Measurements from ENCODE around the gene VAMP2. TPM values are rescaled to one million over a fixed set of nuclear protein-coding genes. Genes with fewer than 3 reads are reported as not detected.

Gene VAMP2
- total and polyA plus RNA-seq, 2 donors, result 7.4 to 73.9 TPM

DNA sequence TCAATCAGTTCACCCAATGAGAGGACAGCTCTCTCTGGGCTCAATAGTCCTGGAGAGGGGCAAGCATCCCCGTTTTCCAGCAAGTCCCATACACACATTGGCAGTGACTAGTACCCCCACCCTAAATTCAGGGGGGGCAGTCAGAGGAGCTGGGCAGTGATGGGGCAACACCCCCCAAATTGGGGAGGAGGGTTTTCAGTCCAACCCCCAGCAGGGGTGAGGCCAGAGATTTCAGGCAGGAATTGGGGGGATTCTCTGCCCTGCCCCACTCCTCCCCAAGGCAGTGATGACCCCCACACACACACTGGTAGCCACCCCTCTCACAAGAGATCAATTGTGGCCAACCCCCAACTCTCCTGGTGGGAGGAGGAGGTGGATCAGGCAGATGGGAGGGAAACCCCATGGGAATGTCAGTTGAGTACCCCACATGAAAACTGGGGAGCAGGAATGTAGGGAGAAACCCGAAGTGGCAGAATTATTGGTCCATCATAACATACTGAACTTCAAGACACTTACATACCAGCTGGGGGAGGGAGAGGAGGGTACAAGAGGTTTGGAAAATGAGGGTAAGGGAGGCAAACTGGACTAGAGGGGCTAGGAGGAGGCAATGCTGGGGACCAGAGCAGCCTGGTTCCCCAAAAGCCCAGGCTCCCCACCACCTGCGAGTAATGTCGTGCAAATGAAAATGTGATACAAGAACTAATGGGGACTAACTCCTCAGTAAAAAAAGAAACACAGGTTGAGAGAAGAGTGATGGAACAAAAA is 3.1 kb downstream of the VAMP2 start:
- WGBS, result 95% methylated on average over 4 of the region's 4 CpGs
- H3K4me1 ChIP-seq (ENCODE audit: control insufficient read depth in 2 of 2, insufficient read depth in 2 of 2, low read length in 2 of 2), result peaks cover 50 to 81% of the 10 kb centered on the region in 2 donors
- no peak for DNase-seq (ENCODE audit: low read depth in 6 of 9, low spot score in 9 of 9)
- H3K9me3 ChIP-seq (ENCODE audit: control insufficient read depth in 2 of 2, insufficient read depth in 1 of 2, low read length in 1 of 2), result peaks cover 0 to 6% of the 10 kb centered on the region in 2 donors
- no peaks in the 10 kb centered on the region for H3K27me3 ChIP-seq (ENCODE audit: control insufficient read depth in 2 of 2, insufficient read depth in 1 of 2, low read length in 1 of 2)
- no peak overlapping the region for H3K4me3 ChIP-seq (ENCODE audit: low read length in 2 of 2)
- peaks cover 26 to 31% of the 10 kb centered on the region in 2 donors for H3K36me3 ChIP-seq (ENCODE audit: control insufficient read depth in 2 of 2, insufficient read depth in 2 of 2, low read length in 1 of 2)
- peak overlapping the region in 1 of 2 donors; percentile 55 for H3K27ac ChIP-seq (ENCODE audit: low read depth in 1 of 2, low read length in 1 of 2)

DNA sequence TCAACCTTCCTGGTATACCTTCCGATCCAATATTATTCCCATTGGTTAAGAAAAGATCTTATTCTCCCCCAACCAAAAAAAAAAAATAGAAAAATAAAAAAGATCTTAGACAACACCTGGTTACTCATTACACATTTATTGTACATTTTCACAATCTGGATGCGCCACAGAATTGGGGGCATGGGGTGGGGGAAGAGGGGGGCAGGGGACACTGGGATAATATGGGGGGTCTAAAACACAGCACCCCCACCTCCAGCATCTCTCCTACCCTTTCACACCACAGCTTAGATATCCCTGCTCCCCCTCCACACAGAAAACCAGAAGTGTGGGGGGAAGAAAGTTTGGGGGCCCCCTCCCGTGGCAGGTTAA is 3.7 kb downstream of the VAMP2 start:
- H3K9me3 ChIP-seq (ENCODE audit: control insufficient read depth in 2 of 2, insufficient read depth in 1 of 2, low read length in 1 of 2), result peaks cover 0 to 3% of the 10 kb centered on the region in 2 donors
- peaks cover 26 to 31% of the 10 kb centered on the region in 2 donors for H3K36me3 ChIP-seq (ENCODE audit: control insufficient read depth in 2 of 2, insufficient read depth in 2 of 2, low read length in 1 of 2)
- no peak for DNase-seq (ENCODE audit: low read depth in 6 of 9, low spot score in 9 of 9)
- peaks cover 50 to 81% of the 10 kb centered on the region in 2 donors for H3K4me1 ChIP-seq (ENCODE audit: control insufficient read depth in 2 of 2, insufficient read depth in 2 of 2, low read length in 2 of 2)
- H3K4me3 ChIP-seq (ENCODE audit: low read length in 2 of 2), result no peak overlapping the region
- peak overlapping the region; percentile 34 to 87 for H3K27ac ChIP-seq (ENCODE audit: low read depth in 1 of 2, low read length in 1 of 2)
- 73% methylated on average over 3 of the region's 3 CpGs for WGBS
- no peaks in the 10 kb centered on the region for H3K27me3 ChIP-seq (ENCODE audit: control insufficient read depth in 2 of 2, insufficient read depth in 1 of 2, low read length in 1 of 2)

DNA sequence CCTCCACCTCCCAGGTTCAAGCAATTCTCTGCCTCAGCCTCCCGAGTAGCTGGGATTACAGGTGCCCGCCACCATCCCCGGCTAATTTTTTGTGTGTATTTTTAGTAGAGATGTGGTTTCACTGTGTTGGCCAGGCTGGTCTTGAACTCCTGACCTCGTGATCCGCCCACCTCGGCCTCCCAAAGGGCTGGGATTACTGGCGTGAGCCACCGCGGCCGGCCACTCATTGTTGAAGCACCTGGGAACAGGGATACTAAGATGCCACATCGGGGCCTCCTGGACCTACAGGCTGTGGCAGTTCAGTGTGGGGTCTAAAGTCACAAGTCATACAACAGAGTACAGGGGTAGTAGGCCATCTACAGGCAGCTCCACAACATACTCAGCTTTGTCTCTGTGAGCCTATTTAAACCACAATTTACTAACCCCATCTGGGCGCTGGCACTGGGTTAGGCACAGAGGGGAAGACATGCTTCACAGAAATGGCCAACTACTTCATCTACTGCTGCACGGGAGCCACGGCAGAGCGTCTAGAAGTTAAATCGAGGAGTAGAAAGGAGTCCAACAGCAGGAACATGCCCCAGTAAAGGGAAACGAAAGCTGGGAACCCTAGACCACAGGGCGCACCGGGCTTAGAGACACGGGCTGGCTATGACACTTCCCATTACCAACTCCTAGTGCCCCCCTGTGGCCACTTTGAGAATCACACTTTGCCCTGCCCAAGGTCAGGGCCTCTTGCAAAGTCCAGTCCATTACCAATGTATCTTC is 4.3 kb downstream of the VAMP2 start:
- peaks cover 46 to 81% of the 10 kb centered on the region in 2 donors for H3K4me1 ChIP-seq (ENCODE audit: control insufficient read depth in 2 of 2, insufficient read depth in 2 of 2, low read length in 2 of 2)
- peaks cover 26 to 31% of the 10 kb centered on the region in 2 donors for H3K36me3 ChIP-seq (ENCODE audit: control insufficient read depth in 2 of 2, insufficient read depth in 2 of 2, low read length in 1 of 2)
- WGBS, result 60% methylated on average over 20 of the region's 20 CpGs
- peak overlapping the region; percentile 73 to 87 for H3K27ac ChIP-seq (ENCODE audit: low read depth in 1 of 2, low read length in 1 of 2)
- no peaks in the 10 kb centered on the region for H3K27me3 ChIP-seq (ENCODE audit: control insufficient read depth in 2 of 2, insufficient read depth in 1 of 2, low read length in 1 of 2)
- peaks cover 0 to under 1% of the 10 kb centered on the region in 2 donors for H3K9me3 ChIP-seq (ENCODE audit: control insufficient read depth in 2 of 2, insufficient read depth in 1 of 2, low read length in 1 of 2)
- peak in 5 of 9 donors; percentile 67 to 89 (median 81) for DNase-seq (ENCODE audit: low read depth in 6 of 9, low spot score in 9 of 9)
- H3K4me3 ChIP-seq (ENCODE audit: low read length in 2 of 2), result no peak overlapping the region

DNA sequence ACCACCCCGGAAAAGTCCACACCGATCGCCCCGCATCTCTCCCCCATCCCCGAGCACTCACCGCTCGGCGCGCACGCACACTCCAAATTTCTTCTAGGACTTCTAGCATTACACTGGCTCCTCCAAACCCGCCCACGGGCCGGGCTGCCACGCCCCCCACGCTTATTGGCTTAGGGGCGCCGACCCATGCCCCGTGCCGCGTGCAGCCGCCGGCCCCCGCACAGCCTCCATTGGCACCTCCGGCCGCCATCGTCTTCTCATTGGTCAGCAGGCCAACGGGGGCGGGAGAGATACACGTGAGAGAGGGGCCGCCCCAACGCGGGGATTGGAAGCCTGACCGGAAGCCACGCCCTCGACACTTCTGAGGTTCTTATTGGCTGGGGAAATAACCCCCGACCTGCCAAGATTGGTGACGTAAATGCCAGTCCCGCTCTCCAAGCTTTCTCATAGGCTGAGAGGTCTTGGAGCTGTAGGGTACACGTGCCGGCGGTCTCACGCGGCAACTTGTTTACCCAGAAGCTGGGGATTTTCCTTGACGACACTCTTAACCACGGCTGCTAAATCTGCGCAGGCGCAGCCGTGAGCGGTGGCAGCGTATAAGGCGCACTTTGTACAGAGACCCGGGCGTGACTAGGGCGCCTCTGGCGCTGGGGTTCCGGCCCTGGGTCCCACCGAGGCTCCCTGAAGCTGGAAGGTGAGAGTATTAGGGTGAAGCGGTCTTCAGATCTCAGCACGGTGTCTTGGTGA is 6.3 kb downstream of the VAMP2 start:
- Histone ChIP-seq H3K9me3 (ENCODE audit: control insufficient read depth in 2 of 2, insufficient read depth in 1 of 2, low read length in 1 of 2) (no peaks in the 10 kb centered on the region), H3K27me3 (ENCODE audit: control insufficient read depth in 2 of 2, insufficient read depth in 1 of 2, low read length in 1 of 2) (no peaks in the 10 kb centered on the region), H3K4me1 (ENCODE audit: control insufficient read depth in 2 of 2, insufficient read depth in 2 of 2, low read length in 2 of 2) (peaks cover 40 to 89% of the 10 kb centered on the region in 2 donors), H3K27ac (ENCODE audit: low read depth in 1 of 2, low read length in 1 of 2) (peak overlapping the region; percentile 94 to 99), H3K36me3 (ENCODE audit: control insufficient read depth in 2 of 2, insufficient read depth in 2 of 2, low read length in 1 of 2) (peaks cover 22 to 27% of the 10 kb centered on the region in 2 donors), H3K4me3 (ENCODE audit: low read length in 2 of 2) (peak overlapping the region; percentile 53)
- WGBS, result under 1% methylated on average over 59 of the region's 59 CpGs
- peak; percentile 97 to 100 (median 100) for DNase-seq (ENCODE audit: low read depth in 6 of 9, low spot score in 9 of 9)

DNA sequence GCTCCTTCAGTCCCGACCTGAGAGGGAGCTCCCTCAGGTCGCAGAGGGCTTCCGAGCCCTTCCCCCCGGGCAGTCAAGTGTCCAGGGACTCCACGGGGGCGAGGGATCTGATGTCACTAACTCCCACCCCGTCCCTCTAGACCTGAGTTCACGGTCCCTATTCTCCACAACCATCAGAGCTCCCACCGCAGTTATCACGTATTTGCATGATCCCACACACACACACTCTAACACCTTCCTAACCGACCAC is 6.8 kb downstream of the VAMP2 start:
- no peak for DNase-seq (ENCODE audit: low read depth in 6 of 9, low spot score in 9 of 9)
- Histone ChIP-seq H3K9me3 (ENCODE audit: control insufficient read depth in 2 of 2, insufficient read depth in 1 of 2, low read length in 1 of 2) (no peaks in the 10 kb centered on the region), H3K4me1 (ENCODE audit: control insufficient read depth in 2 of 2, insufficient read depth in 2 of 2, low read length in 2 of 2) (peaks cover 39 to 87% of the 10 kb centered on the region in 2 donors), H3K27me3 (ENCODE audit: control insufficient read depth in 2 of 2, insufficient read depth in 1 of 2, low read length in 1 of 2) (no peaks in the 10 kb centered on the region), H3K4me3 (ENCODE audit: low read length in 2 of 2) (peak overlapping the region; percentile 53), H3K36me3 (ENCODE audit: control insufficient read depth in 2 of 2, insufficient read depth in 2 of 2, low read length in 1 of 2) (peaks cover 17 to 22% of the 10 kb centered on the region in 2 donors), H3K27ac (ENCODE audit: low read depth in 1 of 2, low read length in 1 of 2) (peak overlapping the region; percentile 91 to 94)
- WGBS, result 6% methylated on average over 11 of the region's 11 CpGs

DNA sequence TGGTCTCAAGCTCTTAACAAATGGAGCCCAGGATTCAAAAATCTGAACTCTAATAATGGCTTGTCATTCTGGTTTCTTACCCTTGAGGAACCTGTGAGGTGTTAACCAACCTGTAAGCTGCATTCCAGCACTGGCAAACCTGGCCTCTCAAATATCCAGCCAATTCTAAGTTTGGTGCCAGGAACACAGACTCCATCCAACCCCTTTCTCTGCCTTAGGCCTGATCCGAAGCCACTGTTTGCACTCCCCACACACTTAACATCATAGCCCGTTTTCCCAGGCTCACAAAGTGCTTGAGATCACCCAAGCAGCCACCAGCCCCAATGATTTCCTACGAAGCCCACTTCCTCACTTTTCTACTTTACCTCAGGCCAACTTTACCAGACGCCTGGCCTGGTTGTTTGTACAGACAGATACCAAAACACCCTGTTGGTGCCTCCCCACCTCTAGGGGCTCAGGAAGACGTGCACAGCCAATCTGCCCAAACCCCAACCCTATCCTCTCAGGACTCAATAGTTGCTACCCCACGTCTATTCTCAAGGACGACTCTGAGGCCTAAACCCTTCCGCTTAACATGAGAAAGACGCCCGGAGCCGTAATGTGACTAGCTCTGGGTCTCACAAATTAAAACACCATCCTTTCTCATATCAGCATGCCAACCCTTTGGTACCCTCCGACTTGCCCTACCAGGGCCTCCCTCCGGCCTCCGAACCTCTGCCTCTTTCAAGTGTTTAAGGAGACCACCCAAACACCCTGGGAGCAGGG is 7.3 kb downstream of the VAMP2 start:
- Histone ChIP-seq H3K27ac (ENCODE audit: low read depth in 1 of 2, low read length in 1 of 2) (peak overlapping the region; percentile 91 to 94), H3K27me3 (ENCODE audit: control insufficient read depth in 2 of 2, insufficient read depth in 1 of 2, low read length in 1 of 2) (no peaks in the 10 kb centered on the region), H3K4me3 (ENCODE audit: low read length in 2 of 2) (peak overlapping the region; percentile 53), H3K4me1 (ENCODE audit: control insufficient read depth in 2 of 2, insufficient read depth in 2 of 2, low read length in 2 of 2) (peaks cover 41 to 88% of the 10 kb centered on the region in 2 donors), H3K9me3 (ENCODE audit: control insufficient read depth in 2 of 2, insufficient read depth in 1 of 2, low read length in 1 of 2) (peaks cover 0 to 3% of the 10 kb centered on the region in 2 donors), H3K36me3 (ENCODE audit: control insufficient read depth in 2 of 2, insufficient read depth in 2 of 2, low read length in 1 of 2) (peaks cover 13 to 21% of the 10 kb centered on the region in 2 donors)
- DNase-seq (ENCODE audit: low read depth in 6 of 9, low spot score in 9 of 9), result peak in 1 of 9 donors; percentile 22
- 74% methylated on average over 14 of the region's 14 CpGs for WGBS

DNA sequence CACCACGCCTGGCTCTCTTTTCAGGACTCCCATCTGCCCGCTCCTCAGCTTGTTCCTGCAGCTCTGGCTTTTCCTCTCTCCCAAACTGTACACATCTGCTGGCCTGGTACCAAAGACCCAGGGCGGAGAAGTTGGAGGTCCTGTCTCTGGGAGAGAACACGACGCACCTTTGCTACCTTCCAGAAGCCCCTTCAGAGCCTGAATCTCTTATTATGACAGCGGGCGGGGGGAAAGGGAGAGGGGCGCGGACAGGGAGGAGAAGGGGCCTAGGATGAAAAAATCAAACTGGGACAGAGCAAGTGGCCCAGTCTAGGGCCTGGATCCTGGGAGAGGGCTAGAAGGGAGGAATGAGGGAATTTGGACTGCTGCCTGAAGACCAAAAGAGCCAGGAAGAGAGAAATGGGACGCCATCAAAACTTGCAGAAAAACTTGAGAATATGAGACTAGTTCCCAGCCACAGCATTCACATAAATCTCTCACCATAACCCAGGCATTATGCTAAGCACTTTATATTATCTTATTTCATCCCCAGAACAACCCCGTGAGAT is 8.1 kb downstream of the VAMP2 start:
- H3K27ac ChIP-seq (ENCODE audit: low read depth in 1 of 2, low read length in 1 of 2), result peak overlapping the region; percentile 91 to 94
- H3K4me3 ChIP-seq (ENCODE audit: low read length in 2 of 2), result peak overlapping the region; percentile 9 to 53
- H3K27me3 ChIP-seq (ENCODE audit: control insufficient read depth in 2 of 2, insufficient read depth in 1 of 2, low read length in 1 of 2), result no peaks in the 10 kb centered on the region
- 83% methylated on average over 11 of the region's 11 CpGs for WGBS
- no peak for DNase-seq (ENCODE audit: low read depth in 6 of 9, low spot score in 9 of 9)
- peaks cover 0 to 3% of the 10 kb centered on the region in 2 donors for H3K9me3 ChIP-seq (ENCODE audit: control insufficient read depth in 2 of 2, insufficient read depth in 1 of 2, low read length in 1 of 2)
- H3K36me3 ChIP-seq (ENCODE audit: control insufficient read depth in 2 of 2, insufficient read depth in 2 of 2, low read length in 1 of 2), result peaks cover 14 to 22% of the 10 kb centered on the region in 2 donors
- H3K4me1 ChIP-seq (ENCODE audit: control insufficient read depth in 2 of 2, insufficient read depth in 2 of 2, low read length in 2 of 2), result peaks cover 45 to 82% of the 10 kb centered on the region in 2 donors

DNA sequence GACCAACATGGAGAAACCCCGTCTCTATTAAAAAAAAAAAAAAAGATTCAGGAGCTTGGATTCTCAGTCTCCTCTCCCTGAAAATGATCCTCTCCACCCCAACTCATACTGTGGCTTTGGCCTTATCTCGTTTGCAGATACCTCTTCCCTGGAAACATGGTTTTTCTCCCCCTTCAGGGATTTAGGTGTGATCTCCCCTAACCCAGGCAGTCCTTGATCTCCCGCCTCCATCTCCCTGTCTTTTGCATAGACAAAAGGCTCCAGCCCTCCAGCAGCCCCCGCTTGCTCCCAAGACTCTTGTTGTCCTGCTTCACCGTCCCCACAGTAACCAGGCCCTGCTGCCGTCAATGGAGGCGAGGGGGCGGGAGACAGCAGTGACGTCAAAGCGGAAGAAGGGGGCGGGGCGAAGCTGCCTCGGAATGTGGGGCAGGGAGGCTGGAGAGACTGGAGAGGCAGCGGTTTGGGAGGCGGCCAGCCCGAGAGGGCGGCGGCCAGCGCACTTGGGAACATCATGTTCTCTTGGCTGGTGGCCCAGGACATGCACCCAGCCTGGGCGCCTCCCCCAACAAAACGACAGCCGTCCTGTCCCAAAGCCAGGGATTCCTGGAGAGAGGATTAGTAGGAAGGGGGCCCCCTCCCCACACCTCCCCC is 8.7 kb downstream of the VAMP2 start:
- peak in 5 of 9 donors; percentile 77 to 91 (median 85) for DNase-seq (ENCODE audit: low read depth in 6 of 9, low spot score in 9 of 9)
- peak overlapping the region; percentile 9 to 53 for H3K4me3 ChIP-seq (ENCODE audit: low read length in 2 of 2)
- peaks cover 14 to 20% of the 10 kb centered on the region in 2 donors for H3K36me3 ChIP-seq (ENCODE audit: control insufficient read depth in 2 of 2, insufficient read depth in 2 of 2, low read length in 1 of 2)
- H3K27me3 ChIP-seq (ENCODE audit: control insufficient read depth in 2 of 2, insufficient read depth in 1 of 2, low read length in 1 of 2), result no peaks in the 10 kb centered on the region
- H3K4me1 ChIP-seq (ENCODE audit: control insufficient read depth in 2 of 2, insufficient read depth in 2 of 2, low read length in 2 of 2), result peaks cover 45 to 77% of the 10 kb centered on the region in 2 donors
- WGBS, result 11% methylated on average over 22 of the region's 22 CpGs
- peaks cover 0 to 3% of the 10 kb centered on the region in 2 donors for H3K9me3 ChIP-seq (ENCODE audit: control insufficient read depth in 2 of 2, insufficient read depth in 1 of 2, low read length in 1 of 2)
- peak overlapping the region; percentile 91 to 94 for H3K27ac ChIP-seq (ENCODE audit: low read depth in 1 of 2, low read length in 1 of 2)
